AG04449 (cell line): Measurements from ENCODE around the gene SLBP.

ENCODE experiments used
- CTCF ChIA-PET: fragments of 350-600 bp; formaldehyde crosslinking; extraction: SDS; loops from one replicate; lab custom pipeline; 2021; ENCODE audit warnings: antibody characterized with exemption; lab: Yijun Ruan, JAX
- POLR2A ChIA-PET: fragments of 400-600, 350-600 bp; formaldehyde crosslinking; extraction: SDS; loops from one replicate; lab custom pipeline; 2020; ENCODE audit warnings: antibody characterized with exemption, inconsistent platforms; lab: Yijun Ruan, JAX
- DNase-seq: peaks from one replicate; pipeline ENCODE4 v3.0.0-alpha.2; 2010; ENCODE audit warnings: low read depth, low spot score
- H3K4me3 ChIP-seq: 2 replicates; pipeline ENCODE4 v1.5.1; 2011; ENCODE audit warnings: low read depth, mild to moderate bottlenecking, control low read depth, low read length
- TF ChIP-seq, protein P1 (sequence below): IDR thresholded peaks from one replicate; pipeline ENCODE4 v1.5.1; 2011; ENCODE audit warnings: mild to moderate bottlenecking, moderate library complexity, low read length, control low read depth, inconsistent platforms; ENCODE audit not compliant: insufficient read depth; ENCODE audit errors: missing control alignments

SLBP gene

DNA sequence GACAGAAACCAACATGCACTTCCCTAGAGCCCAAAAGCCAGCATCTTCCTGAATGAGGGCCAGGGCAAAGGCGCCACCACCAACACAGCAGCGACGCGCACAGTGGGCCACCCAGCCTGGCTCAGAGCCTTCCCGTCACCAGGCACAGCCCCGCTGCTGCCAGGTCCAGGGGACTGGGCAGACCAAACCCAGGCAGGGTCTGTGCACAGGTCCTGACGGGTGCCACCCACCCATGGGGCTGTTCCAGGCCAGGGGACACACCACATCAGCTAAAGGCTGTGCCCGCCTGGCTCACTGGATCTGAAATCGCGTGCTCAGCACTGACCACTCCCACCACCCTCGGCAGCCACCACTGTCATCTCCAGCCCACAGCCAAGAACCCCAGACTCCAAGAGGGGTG, 41.8 kb downstream of the SLBP start:
- TF ChIP-seq, protein P1, sequence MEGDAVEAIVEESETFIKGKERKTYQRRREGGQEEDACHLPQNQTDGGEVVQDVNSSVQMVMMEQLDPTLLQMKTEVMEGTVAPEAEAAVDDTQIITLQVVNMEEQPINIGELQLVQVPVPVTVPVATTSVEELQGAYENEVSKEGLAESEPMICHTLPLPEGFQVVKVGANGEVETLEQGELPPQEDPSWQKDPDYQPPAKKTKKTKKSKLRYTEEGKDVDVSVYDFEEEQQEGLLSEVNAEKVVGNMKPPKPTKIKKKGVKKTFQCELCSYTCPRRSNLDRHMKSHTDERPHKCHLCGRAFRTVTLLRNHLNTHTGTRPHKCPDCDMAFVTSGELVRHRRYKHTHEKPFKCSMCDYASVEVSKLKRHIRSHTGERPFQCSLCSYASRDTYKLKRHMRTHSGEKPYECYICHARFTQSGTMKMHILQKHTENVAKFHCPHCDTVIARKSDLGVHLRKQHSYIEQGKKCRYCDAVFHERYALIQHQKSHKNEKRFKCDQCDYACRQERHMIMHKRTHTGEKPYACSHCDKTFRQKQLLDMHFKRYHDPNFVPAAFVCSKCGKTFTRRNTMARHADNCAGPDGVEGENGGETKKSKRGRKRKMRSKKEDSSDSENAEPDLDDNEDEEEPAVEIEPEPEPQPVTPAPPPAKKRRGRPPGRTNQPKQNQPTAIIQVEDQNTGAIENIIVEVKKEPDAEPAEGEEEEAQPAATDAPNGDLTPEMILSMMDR, result no peak
- H3K4me3 ChIP-seq, result no peak overlapping the region
- ChIA-PET POLR2A (no interaction called here), CTCF (no interaction called here)
- DNase-seq, result no peak

DNA sequence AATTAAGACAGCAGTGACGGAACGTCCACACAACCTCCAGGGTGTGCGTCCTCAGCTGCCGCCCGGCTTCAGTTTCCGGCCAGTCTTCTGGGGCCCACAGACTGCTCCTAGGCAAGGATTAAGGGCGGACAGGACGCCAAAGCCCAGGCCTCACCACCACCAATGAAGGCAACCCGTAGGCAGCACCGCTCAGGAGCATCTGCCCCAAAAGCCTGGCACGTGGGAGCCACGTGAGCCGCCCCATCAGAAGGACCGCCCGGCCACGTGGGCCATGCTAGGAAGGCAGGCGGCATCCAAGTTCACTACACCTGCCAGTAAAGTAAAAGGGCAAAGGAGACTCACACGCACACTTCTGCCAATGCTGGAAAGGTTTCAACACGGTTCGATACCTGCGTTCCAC, 42.3 kb downstream of the SLBP start:
- ChIA-PET CTCF (no interaction called here), POLR2A (no interaction called here)
- no peak for DNase-seq
- no peak overlapping the region for H3K4me3 ChIP-seq
- TF ChIP-seq, protein P1, result no peak

DNA sequence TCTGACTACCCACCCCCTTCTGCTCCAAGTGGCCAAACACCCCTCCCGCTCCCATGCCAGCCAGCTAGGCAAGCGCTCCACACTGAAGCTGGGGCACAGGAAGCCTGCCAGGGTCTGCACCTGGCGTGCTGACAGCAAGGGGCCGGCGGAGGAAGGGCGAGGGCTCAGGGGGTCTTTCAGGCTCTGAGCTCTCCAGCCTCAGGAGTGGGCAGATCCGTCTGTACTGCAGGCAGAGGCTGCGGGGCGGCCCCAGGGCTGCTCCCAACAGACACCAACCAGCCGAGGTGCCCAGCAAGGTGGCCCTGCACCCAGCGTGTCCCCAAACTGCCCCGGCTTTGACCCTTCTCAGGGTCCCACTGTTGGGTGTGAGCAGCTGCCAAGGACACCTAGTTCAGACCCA, 42.8 kb downstream of the SLBP start:
- DNase-seq, result no peak
- TF ChIP-seq, protein P1, result no peak
- ChIA-PET CTCF (no interaction called here), POLR2A (no interaction called here)
- no peak overlapping the region for H3K4me3 ChIP-seq

DNA sequence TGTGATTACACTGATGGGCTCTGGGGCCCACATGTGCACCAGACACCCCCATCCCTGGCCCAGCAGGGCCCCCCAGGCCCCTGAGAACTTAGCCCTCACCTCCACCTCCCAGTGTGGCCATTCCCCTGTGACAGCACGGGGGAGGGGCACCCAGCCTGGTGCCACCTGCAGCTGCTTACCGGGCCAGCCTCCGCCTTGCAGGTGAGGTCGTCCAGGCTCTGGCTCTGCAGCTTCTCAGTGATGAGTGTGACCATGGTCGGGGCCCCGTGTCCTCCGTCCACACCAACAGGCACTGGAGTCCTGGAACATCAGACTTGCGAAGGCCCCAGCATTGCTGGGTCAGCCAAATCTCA, 43.7 kb downstream of the SLBP start:
- TF ChIP-seq, protein P1, result no peak
- CTCF ChIA-PET, result interaction anchor here (1.0 kb wide), 1 partner anchor 25 kb away, joined by 4 read pairs; no protein-coding TSS in a partner anchor
- POLR2A ChIA-PET, result no interaction called here
- no peak for DNase-seq
- no peak overlapping the region for H3K4me3 ChIP-seq

DNA sequence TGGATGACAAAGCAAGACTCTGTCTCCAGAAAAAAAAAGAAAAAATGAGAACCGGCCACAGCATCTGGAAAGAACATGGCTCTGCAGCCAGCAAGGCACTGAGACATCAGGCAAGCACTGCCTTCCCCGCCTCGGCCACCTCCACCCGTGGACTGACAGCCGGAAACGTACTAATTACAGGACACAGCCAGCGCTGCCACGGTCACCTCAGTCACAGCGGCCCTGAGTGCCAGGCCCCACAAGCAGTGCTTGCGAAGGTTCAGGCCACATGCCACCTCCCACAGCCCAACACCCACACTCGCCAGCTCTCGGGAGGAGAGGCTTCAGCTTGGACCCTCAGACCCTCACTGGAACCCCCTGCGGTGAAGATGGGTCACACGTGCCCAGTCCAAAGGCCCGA, 44.8 kb downstream of the SLBP start:
- TF ChIP-seq, protein P1, result no peak
- H3K4me3 ChIP-seq, result no peak overlapping the region
- ChIA-PET CTCF (no interaction called here), POLR2A (no interaction called here)
- DNase-seq, result no peak

DNA sequence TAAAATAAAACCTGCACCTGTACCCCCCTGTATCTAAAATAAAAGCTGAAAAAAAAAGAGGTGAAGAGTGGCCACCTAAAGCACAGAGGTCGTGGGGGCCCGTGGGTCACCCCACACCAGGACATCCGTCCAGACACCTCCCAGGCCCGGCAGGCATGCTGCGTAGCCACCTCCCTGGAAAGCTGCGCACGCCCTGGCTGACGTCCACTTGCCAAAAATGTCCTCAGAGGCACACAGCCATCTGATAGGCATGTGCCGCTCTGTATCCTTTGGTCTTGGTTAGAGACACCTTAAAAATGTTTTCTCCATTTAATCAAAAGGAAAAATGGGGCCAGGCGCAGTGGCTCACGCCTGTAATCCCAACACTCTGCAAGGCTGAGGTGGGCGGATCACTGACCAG, 45.7 kb downstream of the SLBP start:
- no peak for DNase-seq
- TF ChIP-seq, protein P1, result no peak
- H3K4me3 ChIP-seq, result no peak overlapping the region
- ChIA-PET POLR2A (no interaction called here), CTCF (no interaction called here)
